K562 (cell line): ENCODE data around the gene SCRG1. TPM values are rescaled to one million over a fixed set of nuclear protein-coding genes. Genes with fewer than 3 reads are reported as not detected.
A peak's percentile ranks its signal among the peaks of the same experiment; 100 is the strongest.

Experiments used
- ATAC-seq: fragments of 200-7000 bp; cut with Tn5 transposase; 3 replicates; pipeline ENCODE4 v1.9.1; 2020; ENCODE audit warnings: moderate library complexity
- BruUV-seq: library from RNA; stranded (reverse); fragments of 400-500 nt; replicated peaks from 2 replicates; lab custom pipeline; 2021; lab: Mats Ljungman, UMichigan
- CTCF ChIA-PET: fragments of 300-600 bp; formaldehyde crosslinking; extraction: SDS; loops from one replicate; lab custom pipeline; 2021; ENCODE audit warnings: low intra/inter-chr PET ratio; lab: Yijun Ruan, JAX
- POLR2A ChIA-PET: fragments of 300-600, 350-650 bp; sonication (Branson Sonifier 250); formaldehyde crosslinking; extraction: SDS; loops from one replicate; lab custom pipeline; 2021; ENCODE audit warnings: antibody characterized with exemption, inconsistent platforms; lab: Yijun Ruan, JAX
- DNase-seq, 4 experiments: peaks; one replicate each; pipeline versions ENCODE4 v3.0.0 to v3.0.0-alpha.2; 2011 to 2018; ENCODE audit warnings: low spot score in 3 of 4, mixed read lengths in 3 of 4; ENCODE audit errors: extremely low read depth in 1 of 4
- FAIRE-seq: peaks from 2 replicates; lab custom pipeline; 2011; peaks lifted over from hg19 to GRCh38; lab: Jason Lieb, UNC
- H2AFZ ChIP-seq: 2 replicates; pipeline ENCODE4 v1.6.0; 2011; ENCODE audit warnings: low read depth, low read length, control low read depth, inconsistent platforms
- H3K27ac ChIP-seq: fragments of 200-600 bp; 3 replicates; pipeline ENCODE4 v1.8.0; 2011; ENCODE audit warnings: low read depth, mild to moderate bottlenecking, control low read depth, inconsistent platforms, low read length, moderate library complexity, mixed read lengths; ENCODE audit errors: extremely low read depth
- H3K27me3 ChIP-seq, 2 experiments: fragments of 300-600 bp in 1 of 2; 2 replicates in 1 of 2; 3 replicates in 1 of 2; pipeline versions ENCODE4 v1.6.0 to v1.8.0; 2011; ENCODE audit warnings: inconsistent platforms in 2 of 2, low read length in 2 of 2, mild to moderate bottlenecking in 1 of 2, mixed read lengths in 1 of 2, moderate library complexity in 1 of 2; ENCODE audit not compliant: control insufficient read depth in 2 of 2, insufficient read depth in 2 of 2
- H3K36me3 ChIP-seq: fragments of 300-600 bp; 3 replicates; pipeline ENCODE4 v1.8.0; 2011; ENCODE audit warnings: mild to moderate bottlenecking, low read length, inconsistent platforms; ENCODE audit not compliant: control insufficient read depth, insufficient read depth
- H3K4me1 ChIP-seq, 2 experiments: fragments of 200-600 bp in 1 of 2; replicated peaks in 1 of 2; 2 replicates in 1 of 2; 3 replicates in 1 of 2; pipeline versions ENCODE4 v1.5.1 to v1.8.0; 2011; ENCODE audit warnings: inconsistent platforms in 2 of 2, low read length in 2 of 2, mild to moderate bottlenecking in 1 of 2, mixed read lengths in 1 of 2, moderate library complexity in 1 of 2; ENCODE audit not compliant: control insufficient read depth in 2 of 2, insufficient read depth in 2 of 2
- H3K4me2 ChIP-seq: 2 replicates; pipeline ENCODE4 v1.6.1; 2011; ENCODE audit warnings: low read length, control low read depth, inconsistent platforms, mixed read lengths; ENCODE audit not compliant: insufficient read depth
- H3K4me3 ChIP-seq: fragments of 200-600 bp; sonication (generic), shearing (Covaris generic); 2 replicates; pipeline ENCODE4 v1.5.1; 2016; ENCODE audit warnings: control low read depth, inconsistent platforms
- H3K79me2 ChIP-seq: fragments of 200-600 bp; 3 replicates; pipeline ENCODE4 v1.8.0; 2011; ENCODE audit warnings: low read length, inconsistent platforms; ENCODE audit not compliant: control insufficient read depth, insufficient read depth
- H3K9ac ChIP-seq, 2 experiments: 2 replicates each; pipeline versions ENCODE4 v1.6.0 to v1.6.1; 2011; ENCODE audit warnings: low read depth in 2 of 2, low read length in 2 of 2, control low read depth in 1 of 2, inconsistent platforms in 1 of 2, mild to moderate bottlenecking in 1 of 2, mixed read lengths in 1 of 2; ENCODE audit not compliant: insufficient read depth in 1 of 2
- H3K9me1 ChIP-seq: one replicate; pipeline ENCODE4 v1.6.0; 2011; ENCODE audit warnings: inconsistent platforms, mild to moderate bottlenecking, low read length, moderate library complexity; ENCODE audit not compliant: control insufficient read depth, insufficient read depth
- H3K9me3 ChIP-seq: replicated peaks from 2 replicates; pipeline ENCODE4 v1.5.1; 2011; ENCODE audit warnings: low read depth, low read length, inconsistent platforms; ENCODE audit not compliant: control insufficient read depth, insufficient read depth
- H4K20me1 ChIP-seq: replicated peaks from 2 replicates; pipeline ENCODE4 v1.6.1; 2011; ENCODE audit warnings: low read length, inconsistent platforms, mixed read lengths; ENCODE audit not compliant: control insufficient read depth, insufficient read depth
- C11orf30 ChIP-seq: fragments of 450-650 bp; IDR thresholded peaks from 2 replicates; pipeline ENCODE4 v1.6.1; 2016; ENCODE audit warnings: low read depth, mild to moderate bottlenecking
- CBFB ChIP-seq: sonication (generic); formaldehyde crosslinking; IDR thresholded peaks from 2 replicates; pipeline ENCODE4 v1.4.0; 2020; ENCODE audit warnings: mild to moderate bottlenecking, missing genetic modification reagents
- CBX2 ChIP-seq: fragments of 200-600 bp; sonication (generic); IDR thresholded peaks from one replicate; pipeline ENCODE4 v1.6.1; 2012; ENCODE audit warnings: mild to moderate bottlenecking, low read length, inconsistent platforms; ENCODE audit not compliant: insufficient read depth, poor library complexity, severe bottlenecking
- EGR1 ChIP-seq: fragments of 450-650 bp; conservative IDR thresholded peaks from 2 replicates; pipeline ENCODE4 v1.6.1; 2017; ENCODE audit warnings: mild to moderate bottlenecking
- ESRRA ChIP-seq: fragments of 450-650 bp; IDR thresholded peaks from 2 replicates; pipeline ENCODE4 v1.6.1; 2014; ENCODE audit warnings: low read depth, mild to moderate bottlenecking, moderate library complexity, borderline replicate concordance
- MAFF ChIP-seq: IDR thresholded peaks from 2 replicates; pipeline ENCODE4 v1.6.1; 2012; ENCODE audit warnings: low read length, improper control_type of control experiment
- MAFG ChIP-seq: fragments of 450-650 bp; conservative IDR thresholded peaks from 2 replicates; pipeline ENCODE4 v1.6.1; 2016; ENCODE audit warnings: missing genetic modification characterization, missing compliant biosample characterization
- MAFK ChIP-seq: IDR thresholded peaks from 2 replicates; pipeline ENCODE4 v1.6.1; 2011; ENCODE audit warnings: low read length, improper control_type of control experiment
- PHB ChIP-seq: fragments of 250-450 bp; sonication (Bioruptor Pico); IDR thresholded peaks from 2 replicates; pipeline ENCODE4 v1.5.0; 2021
- TARDBP ChIP-seq: fragments of 450-650 bp; IDR thresholded peaks from 2 replicates; pipeline ENCODE4 v1.6.1; 2016
- TCF7L2 ChIP-seq: fragments of 150-350 bp; IDR thresholded peaks from 2 replicates; pipeline ENCODE4 v1.6.1; 2016; ENCODE audit warnings: low read depth, mild to moderate bottlenecking, low read length, moderate library complexity
- ZNF282 ChIP-seq: sonication (generic); formaldehyde crosslinking; IDR thresholded peaks from 2 replicates; pipeline ENCODE4 v1.8.1; 2023; ENCODE audit warnings: missing genetic modification reagents
- ZNF316 ChIP-seq: fragments of 450-650 bp; IDR thresholded peaks from 2 replicates; pipeline ENCODE4 v1.6.1; 2016
- ZNF347 ChIP-seq: fragments of 450-650 bp; formaldehyde crosslinking; IDR thresholded peaks from 2 replicates; pipeline ENCODE4 v1.4.0; 2020; ENCODE audit warnings: low read depth, mild to moderate bottlenecking, moderate library complexity
- ZNF764 ChIP-seq: fragments of 250-450 bp; sonication (Bioruptor Pico); IDR thresholded peaks from 2 replicates; pipeline ENCODE4 v1.4.0; 2020; ENCODE audit warnings: low read depth, mild to moderate bottlenecking, moderate library complexity
- ZSCAN29 ChIP-seq: fragments of 450-650 bp; IDR thresholded peaks from 2 replicates; pipeline ENCODE4 v1.6.1; 2017
- WGBS: fragments of 100-300 bp; shearing (Covaris generic); methylation state at CpG from one replicate; pipeline ENCODE4 v1.1.6; 2016; ENCODE audit warnings: low coverage, mixed read lengths; ENCODE audit not compliant: insufficient coverage; ENCODE audit errors: missing lambda C conversion rate; 5-methylcytosine and 5-hydroxymethylcytosine counted together
- in situ Hi-C: fragments of 300-500 bp; cut with MboI; formaldehyde crosslinking; loops from 4 replicates; pipeline ENCODE4 v1.15.0; 2018; ENCODE audit warnings: inconsistent platforms, mixed read lengths
- intact Hi-C: fragments of 100-400 bp; cut with micrococcal nuclease; formaldehyde crosslinking; loops from 2 replicates; pipeline ENCODE4 v1.14.2; 2022
- polyA plus RNA-seq, 8 experiments: library from polyadenylated mRNA; depleted of rRNA in 4 of 8; stranded (reverse) in 5 of 8; unstranded in 3 of 8; fragments of >200 nt; fragmentation: Nextera tagmentation in 2 of 8; fragmentation: Illumina TruSeq in 1 of 8; extraction: Ambion mirVana in 2 of 8; extraction: Trizol in 1 of 8; gene quantifications; 2 replicates each; pipeline versions ENCODE4 v1.2.1 to v1.2.3, GENCODE V29; 2011 to 2014; ENCODE audit warnings: inconsistent platforms in 1 of 8, missing spikeins in 1 of 8
- total RNA-seq, 7 experiments: library from RNA; depleted of rRNA in 6 of 7; stranded (reverse); fragments of >200 nt in 6 of 7; fragmentation: Illumina TruSeq in 2 of 7; extraction: Trizol in 2 of 7; gene quantifications; 2 replicates each; pipeline versions ENCODE4 v1.2.1 to v1.2.3, GENCODE V29; 2011 to 2021; ENCODE audit warnings: low replicate concordance in 1 of 7
- TF ChIP-seq, protein P1 (sequence below): sonication (generic); formaldehyde crosslinking; IDR thresholded peaks from 2 replicates; pipeline ENCODE4 v1.4.0; 2020; ENCODE audit warnings: mild to moderate bottlenecking, missing genetic modification reagents
- TF ChIP-seq, protein P2 (sequence below): fragments of 450-650 bp; IDR thresholded peaks from 2 replicates; pipeline ENCODE4 v1.6.1; 2014; ENCODE audit warnings: low read depth, mild to moderate bottlenecking, moderate library complexity, borderline replicate concordance
- TF ChIP-seq, protein P3 (sequence below): fragments of 450-650 bp; formaldehyde crosslinking; IDR thresholded peaks from 2 replicates; pipeline ENCODE4 v1.4.0; 2022; ENCODE audit warnings: missing genetic modification characterization

Gene SCRG1
- total and polyA plus RNA-seq, 9 of the 15 experiments (the other 6 are each of a cell fraction or from before 2014, with no cell fraction given) = 0.01 TPM; not detected in 7

DNA sequence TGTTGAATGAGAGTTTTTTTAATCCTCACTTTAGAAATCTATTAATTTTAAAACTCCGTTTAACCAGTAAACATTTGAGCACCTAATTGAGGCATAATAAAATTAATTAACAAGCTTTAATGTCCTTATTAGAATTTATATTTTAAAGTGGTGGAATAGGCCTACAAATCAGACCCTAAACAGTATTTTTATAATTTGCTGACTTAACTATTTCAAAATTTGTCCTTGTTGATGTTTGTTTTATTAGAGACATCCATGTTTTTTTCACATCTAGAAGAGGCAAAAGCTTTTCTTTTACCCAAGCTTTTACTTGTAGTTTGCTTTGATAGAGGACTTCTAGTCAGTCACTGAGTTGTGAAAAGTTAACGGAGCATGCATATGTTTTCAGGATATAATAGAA, 24.3 kb downstream of the SCRG1 start:
- ChIA-PET CTCF (no interaction called here), POLR2A (interaction anchor here (0.7 to 1.4 kb wide), 2 partner anchors 33 to 40 kb away, joined by 3 read pairs; partner anchors contain the start of gene HMGB2)
- H3K4me2 ChIP-seq = no peak overlapping the region
- no TSS peak for BruUV-seq
- 82% methylated on average over 2 of the region's 2 CpGs for WGBS
- intact Hi-C loops (loop anchor here (5.0 kb wide), 1 partner anchor 92 kb away; no protein-coding TSS in a partner anchor), in situ Hi-C loops (no loop called here)
- no peak for ATAC-seq
- H3K4me3 ChIP-seq = no peak overlapping the region
- no peak for FAIRE-seq
- no peak overlapping the region for H3K27ac ChIP-seq
- no peaks in the 10 kb centered on the region; the same call in 1 of the 2 replicates for H4K20me1 ChIP-seq
- H3K27me3 ChIP-seq = no peaks in the 10 kb centered on the region
- H3K9me3 ChIP-seq = no peaks in the 10 kb centered on the region
- DNase-seq = no peak
- H2AFZ ChIP-seq = no peak overlapping the region
- H3K9me1 ChIP-seq = no peaks in the 10 kb centered on the region
- peaks cover 53% of the 10 kb centered on the region for H3K79me2 ChIP-seq
- H3K4me1 ChIP-seq = peaks cover 0 to 3% of the 10 kb centered on the region in 2 experiments; a peak in 1 of 5 replicates
- no peak overlapping the region for H3K9ac ChIP-seq
- peaks cover 29% of the 10 kb centered on the region for H3K36me3 ChIP-seq
- TF ChIP-seq, protein P1, sequence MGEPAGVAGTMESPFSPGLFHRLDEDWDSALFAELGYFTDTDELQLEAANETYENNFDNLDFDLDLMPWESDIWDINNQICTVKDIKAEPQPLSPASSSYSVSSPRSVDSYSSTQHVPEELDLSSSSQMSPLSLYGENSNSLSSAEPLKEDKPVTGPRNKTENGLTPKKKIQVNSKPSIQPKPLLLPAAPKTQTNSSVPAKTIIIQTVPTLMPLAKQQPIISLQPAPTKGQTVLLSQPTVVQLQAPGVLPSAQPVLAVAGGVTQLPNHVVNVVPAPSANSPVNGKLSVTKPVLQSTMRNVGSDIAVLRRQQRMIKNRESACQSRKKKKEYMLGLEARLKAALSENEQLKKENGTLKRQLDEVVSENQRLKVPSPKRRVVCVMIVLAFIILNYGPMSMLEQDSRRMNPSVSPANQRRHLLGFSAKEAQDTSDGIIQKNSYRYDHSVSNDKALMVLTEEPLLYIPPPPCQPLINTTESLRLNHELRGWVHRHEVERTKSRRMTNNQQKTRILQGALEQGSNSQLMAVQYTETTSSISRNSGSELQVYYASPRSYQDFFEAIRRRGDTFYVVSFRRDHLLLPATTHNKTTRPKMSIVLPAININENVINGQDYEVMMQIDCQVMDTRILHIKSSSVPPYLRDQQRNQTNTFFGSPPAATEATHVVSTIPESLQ = no peak
- TF ChIP-seq ESRRA = no peak
- peak; percentile 75; the same call in 1 of the 2 replicates for TF ChIP-seq C11orf30
- TF ChIP-seq CBFB = no peak
- TF ChIP-seq, protein P2, sequence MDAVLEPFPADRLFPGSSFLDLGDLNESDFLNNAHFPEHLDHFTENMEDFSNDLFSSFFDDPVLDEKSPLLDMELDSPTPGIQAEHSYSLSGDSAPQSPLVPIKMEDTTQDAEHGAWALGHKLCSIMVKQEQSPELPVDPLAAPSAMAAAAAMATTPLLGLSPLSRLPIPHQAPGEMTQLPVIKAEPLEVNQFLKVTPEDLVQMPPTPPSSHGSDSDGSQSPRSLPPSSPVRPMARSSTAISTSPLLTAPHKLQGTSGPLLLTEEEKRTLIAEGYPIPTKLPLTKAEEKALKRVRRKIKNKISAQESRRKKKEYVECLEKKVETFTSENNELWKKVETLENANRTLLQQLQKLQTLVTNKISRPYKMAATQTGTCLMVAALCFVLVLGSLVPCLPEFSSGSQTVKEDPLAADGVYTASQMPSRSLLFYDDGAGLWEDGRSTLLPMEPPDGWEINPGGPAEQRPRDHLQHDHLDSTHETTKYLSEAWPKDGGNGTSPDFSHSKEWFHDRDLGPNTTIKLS = no peak
- TF ChIP-seq, protein P3, sequence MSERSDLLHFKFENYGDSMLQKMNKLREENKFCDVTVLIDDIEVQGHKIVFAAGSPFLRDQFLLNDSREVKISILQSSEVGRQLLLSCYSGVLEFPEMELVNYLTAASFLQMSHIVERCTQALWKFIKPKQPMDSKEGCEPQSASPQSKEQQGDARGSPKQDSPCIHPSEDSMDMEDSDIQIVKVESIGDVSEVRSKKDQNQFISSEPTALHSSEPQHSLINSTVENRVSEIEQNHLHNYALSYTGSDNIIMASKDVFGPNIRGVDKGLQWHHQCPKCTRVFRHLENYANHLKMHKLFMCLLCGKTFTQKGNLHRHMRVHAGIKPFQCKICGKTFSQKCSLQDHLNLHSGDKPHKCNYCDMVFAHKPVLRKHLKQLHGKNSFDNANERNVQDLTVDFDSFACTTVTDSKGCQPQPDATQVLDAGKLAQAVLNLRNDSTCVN (CRISPR knock-in tag) = no peak
- no peak for TF ChIP-seq ZNF347 (CRISPR knock-in tag)
- peak; percentile 93 for TF ChIP-seq ZNF316
- no peak for TF ChIP-seq PHB
- TF ChIP-seq TARDBP = no peak
- TF ChIP-seq MAFF = peak; percentile 66; the same call in 1 of the 2 replicates
- no peak for TF ChIP-seq EGR1
- peak; percentile 43; the same call in 1 of the 2 replicates for TF ChIP-seq MAFK
- peak; percentile 62 for TF ChIP-seq MAFG (tag)
- TF ChIP-seq ZNF282 (CRISPR knock-in tag) = no peak
- no peak for TF ChIP-seq TCF7L2
- TF ChIP-seq CBX2 = no peak
- TF ChIP-seq ZNF764 = no peak
- TF ChIP-seq ZSCAN29 = no peak
